SKM-1 (cell line): ENCODE results near the gene WHRN.

ENCODE experiments used
- DNase-seq: peaks from one replicate; lab custom pipeline; 2025; ENCODE audit not compliant: unreplicated experiment; lab: John Stamatoyannopoulos, UW

Gene WHRN

GRCh38 chr9:114493521-114494184 is 11.6 kb downstream of the WHRN start:
- DNase-seq = no peak

GRCh38 chr9:114492991-114493390 is 12.3 kb downstream of the WHRN start:
- DNase-seq = no peak

GRCh38 chr9:114491430-114492003 is 13.8 kb downstream of the WHRN start:
- no peak for DNase-seq

- DNase-seq = no peak
These were observed 15.3 kb downstream of the WHRN start for GRCh38 chr9:114489928-114490327.

GRCh38 chr9:114488398-114489129 is 16.7 kb downstream of the WHRN start:
- no peak for DNase-seq

- DNase-seq = peak; percentile 19
These were observed 17.5 kb downstream of the WHRN start for GRCh38 chr9:114487607-114488300.

- no peak for DNase-seq
These were observed 18.9 kb downstream of the WHRN start for GRCh38 chr9:114486205-114486963.

- DNase-seq = peak; percentile 5
These were observed 20.3 kb downstream of the WHRN start for GRCh38 chr9:114484854-114485443.

GRCh38 chr9:114484215-114484853 is 20.9 kb downstream of the WHRN start:
- no peak for DNase-seq

GRCh38 chr9:114483499-114483898 is 21.8 kb downstream of the WHRN start:
- no peak for DNase-seq

- DNase-seq = no peak
These were observed 22.7 kb downstream of the WHRN start for GRCh38 chr9:114482593-114482992.

- DNase-seq = no peak
These were observed 23.5 kb downstream of the WHRN start for GRCh38 chr9:114481789-114482188.

- DNase-seq = no peak
These were observed 24.4 kb downstream of the WHRN start for GRCh38 chr9:114480746-114481435.

- no peak for DNase-seq
These were observed 26.4 kb downstream of the WHRN start for GRCh38 chr9:114478871-114479270.

- DNase-seq = no peak
These were observed 26.8 kb downstream of the WHRN start for GRCh38 chr9:114478459-114478858.

GRCh38 chr9:114477642-114478041 is 27.6 kb downstream of the WHRN start:
- DNase-seq = no peak

GRCh38 chr9:114476891-114477469 is 28.3 kb downstream of the WHRN start:
- no peak for DNase-seq

- DNase-seq = no peak
These were observed 29.7 kb downstream of the WHRN start for GRCh38 chr9:114475412-114476135.

GRCh38 chr9:114474425-114474824 is 30.8 kb downstream of the WHRN start:
- DNase-seq = no peak
